ENCODE data around the gene CSK. TPM values are rescaled to one million over a fixed set of nuclear protein-coding genes. Genes with fewer than 3 reads are reported as not detected.

CSK gene
- total and polyA plus RNA-seq, 4 donors: 6.9 to 41.7 (median 24.1) TPM

DNA sequence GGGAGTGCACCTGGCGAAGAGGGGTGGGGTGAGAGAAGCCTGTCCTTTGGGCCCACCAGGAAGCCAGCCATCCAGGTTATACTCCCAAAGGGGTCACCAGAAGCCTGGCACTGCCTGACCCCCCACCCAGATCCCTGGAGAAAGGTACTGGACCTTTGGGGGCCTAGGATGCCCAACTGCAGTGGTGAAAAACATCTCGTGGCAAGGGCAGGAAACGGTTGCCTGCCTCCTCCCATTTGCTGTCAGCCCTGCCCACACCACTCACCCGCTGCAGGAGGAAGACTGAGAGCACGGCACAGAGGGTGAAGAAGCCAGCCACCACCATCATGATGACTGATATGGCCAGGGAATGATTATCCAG is 63.3 kb downstream of the CSK start:
- DNase-seq (ENCODE audit: low spot score): no peak
- 76% methylated on average over 5 of the region's 5 CpGs for whole genome bisulfite sequencing
- H3K27ac ChIP-seq (ENCODE audit: low read depth in 1 of 2, low read length in 2 of 2): no peak overlapping the region
- TF ChIP-seq, protein P1, sequence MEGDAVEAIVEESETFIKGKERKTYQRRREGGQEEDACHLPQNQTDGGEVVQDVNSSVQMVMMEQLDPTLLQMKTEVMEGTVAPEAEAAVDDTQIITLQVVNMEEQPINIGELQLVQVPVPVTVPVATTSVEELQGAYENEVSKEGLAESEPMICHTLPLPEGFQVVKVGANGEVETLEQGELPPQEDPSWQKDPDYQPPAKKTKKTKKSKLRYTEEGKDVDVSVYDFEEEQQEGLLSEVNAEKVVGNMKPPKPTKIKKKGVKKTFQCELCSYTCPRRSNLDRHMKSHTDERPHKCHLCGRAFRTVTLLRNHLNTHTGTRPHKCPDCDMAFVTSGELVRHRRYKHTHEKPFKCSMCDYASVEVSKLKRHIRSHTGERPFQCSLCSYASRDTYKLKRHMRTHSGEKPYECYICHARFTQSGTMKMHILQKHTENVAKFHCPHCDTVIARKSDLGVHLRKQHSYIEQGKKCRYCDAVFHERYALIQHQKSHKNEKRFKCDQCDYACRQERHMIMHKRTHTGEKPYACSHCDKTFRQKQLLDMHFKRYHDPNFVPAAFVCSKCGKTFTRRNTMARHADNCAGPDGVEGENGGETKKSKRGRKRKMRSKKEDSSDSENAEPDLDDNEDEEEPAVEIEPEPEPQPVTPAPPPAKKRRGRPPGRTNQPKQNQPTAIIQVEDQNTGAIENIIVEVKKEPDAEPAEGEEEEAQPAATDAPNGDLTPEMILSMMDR (IDR thresholded peaks at IDR 0.05; ENCODE audit: low read depth, low read length, missing input control): no peak
- TF ChIP-seq FOXA2 (IDR thresholded peaks at IDR 0.05) (no peak), SP1 (IDR thresholded peaks at IDR 0.05) (no peak), NR2F2 (IDR thresholded peaks at IDR 0.05) (no peak), JUND (IDR thresholded peaks at IDR 0.05) (no peak), HNF4A (conservative IDR thresholded peaks at IDR 0.05) (no peak), FOXA1 (IDR thresholded peaks at IDR 0.05) (no peak), RAD21 (IDR thresholded peaks at IDR 0.05) (no peak), RXRA (IDR thresholded peaks at IDR 0.05) (no peak), EGR1 (IDR thresholded peaks at IDR 0.05; ENCODE audit: low read depth in 2 of 2) (no peak), YY1 (IDR thresholded peaks at IDR 0.05) (no peak), HNF4G (IDR thresholded peaks at IDR 0.05) (no peak), TAF1 (conservative IDR thresholded peaks at IDR 0.05) (no peak), GABPA (IDR thresholded peaks at IDR 0.05 in 1 of 2, conservative IDR thresholded peaks at IDR 0.05 in 1 of 2) (no peak)
- TF ChIP-seq, protein P2, sequence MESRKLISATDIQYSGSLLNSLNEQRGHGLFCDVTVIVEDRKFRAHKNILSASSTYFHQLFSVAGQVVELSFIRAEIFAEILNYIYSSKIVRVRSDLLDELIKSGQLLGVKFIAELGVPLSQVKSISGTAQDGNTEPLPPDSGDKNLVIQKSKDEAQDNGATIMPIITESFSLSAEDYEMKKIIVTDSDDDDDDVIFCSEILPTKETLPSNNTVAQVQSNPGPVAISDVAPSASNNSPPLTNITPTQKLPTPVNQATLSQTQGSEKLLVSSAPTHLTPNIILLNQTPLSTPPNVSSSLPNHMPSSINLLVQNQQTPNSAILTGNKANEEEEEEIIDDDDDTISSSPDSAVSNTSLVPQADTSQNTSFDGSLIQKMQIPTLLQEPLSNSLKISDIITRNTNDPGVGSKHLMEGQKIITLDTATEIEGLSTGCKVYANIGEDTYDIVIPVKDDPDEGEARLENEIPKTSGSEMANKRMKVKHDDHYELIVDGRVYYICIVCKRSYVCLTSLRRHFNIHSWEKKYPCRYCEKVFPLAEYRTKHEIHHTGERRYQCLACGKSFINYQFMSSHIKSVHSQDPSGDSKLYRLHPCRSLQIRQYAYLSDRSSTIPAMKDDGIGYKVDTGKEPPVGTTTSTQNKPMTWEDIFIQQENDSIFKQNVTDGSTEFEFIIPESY (IDR thresholded peaks at IDR 0.05): no peak
- TF ChIP-seq, protein P3, sequence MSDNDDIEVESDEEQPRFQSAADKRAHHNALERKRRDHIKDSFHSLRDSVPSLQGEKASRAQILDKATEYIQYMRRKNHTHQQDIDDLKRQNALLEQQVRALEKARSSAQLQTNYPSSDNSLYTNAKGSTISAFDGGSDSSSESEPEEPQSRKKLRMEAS (IDR thresholded peaks at IDR 0.05): no peak
- TF ChIP-seq, protein P4, sequence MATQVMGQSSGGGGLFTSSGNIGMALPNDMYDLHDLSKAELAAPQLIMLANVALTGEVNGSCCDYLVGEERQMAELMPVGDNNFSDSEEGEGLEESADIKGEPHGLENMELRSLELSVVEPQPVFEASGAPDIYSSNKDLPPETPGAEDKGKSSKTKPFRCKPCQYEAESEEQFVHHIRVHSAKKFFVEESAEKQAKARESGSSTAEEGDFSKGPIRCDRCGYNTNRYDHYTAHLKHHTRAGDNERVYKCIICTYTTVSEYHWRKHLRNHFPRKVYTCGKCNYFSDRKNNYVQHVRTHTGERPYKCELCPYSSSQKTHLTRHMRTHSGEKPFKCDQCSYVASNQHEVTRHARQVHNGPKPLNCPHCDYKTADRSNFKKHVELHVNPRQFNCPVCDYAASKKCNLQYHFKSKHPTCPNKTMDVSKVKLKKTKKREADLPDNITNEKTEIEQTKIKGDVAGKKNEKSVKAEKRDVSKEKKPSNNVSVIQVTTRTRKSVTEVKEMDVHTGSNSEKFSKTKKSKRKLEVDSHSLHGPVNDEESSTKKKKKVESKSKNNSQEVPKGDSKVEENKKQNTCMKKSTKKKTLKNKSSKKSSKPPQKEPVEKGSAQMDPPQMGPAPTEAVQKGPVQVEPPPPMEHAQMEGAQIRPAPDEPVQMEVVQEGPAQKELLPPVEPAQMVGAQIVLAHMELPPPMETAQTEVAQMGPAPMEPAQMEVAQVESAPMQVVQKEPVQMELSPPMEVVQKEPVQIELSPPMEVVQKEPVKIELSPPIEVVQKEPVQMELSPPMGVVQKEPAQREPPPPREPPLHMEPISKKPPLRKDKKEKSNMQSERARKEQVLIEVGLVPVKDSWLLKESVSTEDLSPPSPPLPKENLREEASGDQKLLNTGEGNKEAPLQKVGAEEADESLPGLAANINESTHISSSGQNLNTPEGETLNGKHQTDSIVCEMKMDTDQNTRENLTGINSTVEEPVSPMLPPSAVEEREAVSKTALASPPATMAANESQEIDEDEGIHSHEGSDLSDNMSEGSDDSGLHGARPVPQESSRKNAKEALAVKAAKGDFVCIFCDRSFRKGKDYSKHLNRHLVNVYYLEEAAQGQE (IDR thresholded peaks at IDR 0.05): no peak
- no peak overlapping the region for H3K9ac ChIP-seq (ENCODE audit: low read depth in 1 of 2, low read length in 2 of 2)
- H3K4me3 ChIP-seq (ENCODE audit: low read depth in 1 of 3, low read length in 3 of 3): no peak overlapping the region
- H3K27me3 ChIP-seq (ENCODE audit: control insufficient read depth in 4 of 4, insufficient read depth in 4 of 4, low read length in 3 of 4): no peaks in the 10 kb centered on the region
- peaks cover 5 to 29% (median 10%) of the 10 kb centered on the region in 4 donors for H3K36me3 ChIP-seq (ENCODE audit: control insufficient read depth in 4 of 4, insufficient read depth in 3 of 4, low read depth in 1 of 4, low read length in 3 of 4)
- no peaks in the 10 kb centered on the region for H3K9me3 ChIP-seq (ENCODE audit: control insufficient read depth in 4 of 4, low read length in 3 of 4)
- peaks cover 5 to 25% (median 15%) of the 10 kb centered on the region in 4 donors for H3K4me1 ChIP-seq (ENCODE audit: control insufficient read depth in 4 of 4, insufficient read depth in 4 of 4, low read length in 3 of 4)

DNA sequence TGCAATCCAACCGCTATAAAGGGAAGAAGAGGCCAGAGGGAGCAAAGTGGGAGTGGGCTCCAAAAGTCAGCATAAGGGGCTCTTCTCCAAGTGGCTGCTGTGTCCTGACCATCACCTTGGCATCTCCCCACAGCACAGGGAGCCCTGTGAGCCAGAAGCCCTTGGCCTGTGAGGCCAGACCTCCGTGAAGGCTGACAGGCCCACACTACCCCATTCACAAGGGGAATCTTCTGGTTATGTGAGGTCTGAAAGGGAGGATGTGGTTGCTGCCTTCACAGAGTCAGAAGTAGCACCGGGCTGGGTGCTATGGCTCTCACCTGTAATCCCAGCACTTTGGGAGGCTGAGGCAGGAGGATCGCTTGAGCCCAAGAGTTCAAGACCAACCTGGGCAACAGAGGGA is 63.7 kb downstream of the CSK start:
- no peaks in the 10 kb centered on the region for H3K27me3 ChIP-seq (ENCODE audit: control insufficient read depth in 4 of 4, insufficient read depth in 4 of 4, low read length in 3 of 4)
- peaks cover 5 to 25% (median 15%) of the 10 kb centered on the region in 4 donors for H3K4me1 ChIP-seq (ENCODE audit: control insufficient read depth in 4 of 4, insufficient read depth in 4 of 4, low read length in 3 of 4)
- 88% methylated on average over 4 of the region's 4 CpGs for WGBS
- H3K9ac ChIP-seq (ENCODE audit: low read depth in 1 of 2, low read length in 2 of 2): no peak overlapping the region
- TF ChIP-seq HNF4A (conservative IDR thresholded peaks at IDR 0.05): no peak
- no peak for TF ChIP-seq NR2F2 (IDR thresholded peaks at IDR 0.05)
- no peak for TF ChIP-seq TAF1 (conservative IDR thresholded peaks at IDR 0.05)
- TF ChIP-seq, protein P4 (IDR thresholded peaks at IDR 0.05): no peak
- TF ChIP-seq EGR1 (IDR thresholded peaks at IDR 0.05; ENCODE audit: low read depth in 2 of 2): no peak
- TF ChIP-seq, protein P2 (IDR thresholded peaks at IDR 0.05): no peak
- no peak for TF ChIP-seq GABPA (IDR thresholded peaks at IDR 0.05 in 1 of 2, conservative IDR thresholded peaks at IDR 0.05 in 1 of 2)
- TF ChIP-seq, protein P5, sequence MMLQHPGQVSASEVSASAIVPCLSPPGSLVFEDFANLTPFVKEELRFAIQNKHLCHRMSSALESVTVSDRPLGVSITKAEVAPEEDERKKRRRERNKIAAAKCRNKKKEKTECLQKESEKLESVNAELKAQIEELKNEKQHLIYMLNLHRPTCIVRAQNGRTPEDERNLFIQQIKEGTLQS (IDR thresholded peaks at IDR 0.05): no peak
- no peak for TF ChIP-seq JUND (IDR thresholded peaks at IDR 0.05)
- TF ChIP-seq HNF4G (IDR thresholded peaks at IDR 0.05): no peak
- TF ChIP-seq RXRA (IDR thresholded peaks at IDR 0.05): no peak
- no peak overlapping the region for H3K27ac ChIP-seq (ENCODE audit: low read depth in 1 of 2, low read length in 2 of 2)
- no peak for DNase-seq (ENCODE audit: low spot score)
- no peak overlapping the region for H3K4me3 ChIP-seq (ENCODE audit: low read depth in 1 of 3, low read length in 3 of 3)
- peaks cover 6 to 33% (median 13%) of the 10 kb centered on the region in 4 donors for H3K36me3 ChIP-seq (ENCODE audit: control insufficient read depth in 4 of 4, insufficient read depth in 3 of 4, low read depth in 1 of 4, low read length in 3 of 4)
- no peaks in the 10 kb centered on the region for H3K9me3 ChIP-seq (ENCODE audit: control insufficient read depth in 4 of 4, low read length in 3 of 4)
